Measurements from ENCODE around the gene SYNE4. TPM values are rescaled to one million over a fixed set of nuclear protein-coding genes. Genes with fewer than 3 reads are reported as not detected.

SYNE4 gene, protein sequence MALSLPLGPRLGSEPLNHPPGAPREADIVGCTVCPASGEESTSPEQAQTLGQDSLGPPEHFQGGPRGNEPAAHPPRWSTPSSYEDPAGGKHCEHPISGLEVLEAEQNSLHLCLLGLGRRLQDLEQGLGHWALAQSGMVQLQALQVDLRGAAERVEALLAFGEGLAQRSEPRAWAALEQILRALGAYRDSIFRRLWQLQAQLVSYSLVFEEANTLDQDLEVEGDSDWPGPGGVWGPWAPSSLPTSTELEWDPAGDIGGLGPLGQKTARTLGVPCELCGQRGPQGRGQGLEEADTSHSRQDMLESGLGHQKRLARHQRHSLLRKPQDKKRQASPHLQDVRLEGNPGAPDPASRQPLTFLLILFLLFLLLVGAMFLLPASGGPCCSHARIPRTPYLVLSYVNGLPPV
- 9.4 and 12.4 TPM in 2 replicates for total RNA-seq

DNA sequence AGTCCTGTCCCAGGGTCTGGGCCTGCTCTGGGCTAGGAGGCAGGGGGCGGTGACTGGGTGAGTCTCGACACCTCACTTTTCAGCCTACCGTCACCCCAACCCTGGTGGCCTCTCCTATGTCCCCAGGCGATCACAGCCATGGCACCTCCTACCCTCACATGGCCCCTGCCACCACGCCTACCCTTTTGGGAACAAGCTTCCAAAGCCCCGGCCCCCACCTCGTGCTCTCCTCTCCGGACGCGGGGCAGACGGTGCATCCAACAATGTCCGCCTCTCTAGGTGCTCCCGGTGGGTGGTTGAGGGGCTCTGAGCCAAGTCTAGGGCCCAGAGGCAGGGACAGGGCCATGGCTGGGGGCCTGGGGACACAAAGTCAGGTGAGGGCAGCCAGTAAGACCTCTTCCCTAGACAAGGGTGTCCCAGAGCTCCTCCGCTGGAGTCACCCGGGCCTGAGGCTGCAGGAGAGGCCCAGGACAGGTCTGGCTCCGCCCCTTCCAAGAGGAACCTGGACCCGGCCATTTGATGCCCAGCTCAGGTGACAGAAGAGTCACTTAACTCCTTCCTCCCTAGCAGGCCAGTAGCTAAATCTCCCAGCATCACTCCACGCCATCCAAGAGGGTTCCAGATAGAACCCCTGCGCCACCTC lies at the start of gene SYNE4:
Gene SYNE4, minus strand, starts transcription at position 478 of the 643 bp plus-strand sequence. Its CDS starts 132 bp downstream, at position 346.

DNA sequence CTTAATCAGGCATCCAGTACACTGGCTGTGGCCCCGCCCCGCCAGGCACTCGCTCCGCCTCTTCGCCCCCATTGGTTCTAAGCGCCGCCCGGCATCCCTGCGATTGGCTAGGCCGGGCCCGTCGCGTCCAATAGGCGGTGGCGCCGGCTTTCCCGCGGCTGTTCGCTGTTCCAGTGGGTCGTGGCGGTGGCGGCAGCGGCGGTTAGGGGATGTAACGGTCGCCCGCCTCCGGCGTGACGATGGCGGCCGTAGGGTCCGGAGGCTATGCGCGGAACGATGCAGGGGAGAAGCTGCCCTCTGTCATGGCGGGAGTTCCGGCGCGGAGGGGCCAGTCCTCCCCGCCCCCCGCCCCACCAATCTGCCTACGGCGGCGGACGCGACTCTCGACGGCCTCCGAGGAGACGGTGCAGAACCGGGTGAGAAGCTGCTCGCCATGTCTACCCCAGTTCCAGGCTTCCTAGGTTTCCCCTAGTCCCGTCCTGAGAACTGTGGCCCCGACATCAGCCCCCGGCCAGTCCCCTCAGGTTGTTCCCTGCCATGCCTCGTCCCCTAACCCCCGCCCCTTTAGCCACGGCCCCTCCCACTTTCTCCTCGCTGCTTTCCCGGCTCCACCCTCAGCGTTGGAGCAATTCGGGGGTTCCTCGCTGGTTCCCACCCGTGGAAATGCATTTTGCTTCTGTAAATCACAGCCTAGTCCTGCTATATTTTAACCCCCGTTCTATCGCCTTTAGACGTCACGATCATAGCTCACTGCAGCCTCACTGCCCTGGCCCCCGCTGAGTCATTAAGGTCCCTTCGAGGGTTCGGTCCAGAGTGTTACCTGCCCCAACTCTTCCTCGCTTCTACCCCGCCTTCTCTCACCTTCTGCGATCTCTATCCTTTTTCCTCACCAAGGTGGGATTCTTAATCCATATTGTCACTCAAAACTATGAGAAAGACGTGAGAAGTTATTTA lies 46.4 kb upstream of the SYNE4 start, which contains the start of gene WDR62:
Gene WDR62, plus strand, starts transcription at position 165 of the 954 bp plus-strand sequence. Its CDS starts 75 bp downstream, at position 240.

DNA sequence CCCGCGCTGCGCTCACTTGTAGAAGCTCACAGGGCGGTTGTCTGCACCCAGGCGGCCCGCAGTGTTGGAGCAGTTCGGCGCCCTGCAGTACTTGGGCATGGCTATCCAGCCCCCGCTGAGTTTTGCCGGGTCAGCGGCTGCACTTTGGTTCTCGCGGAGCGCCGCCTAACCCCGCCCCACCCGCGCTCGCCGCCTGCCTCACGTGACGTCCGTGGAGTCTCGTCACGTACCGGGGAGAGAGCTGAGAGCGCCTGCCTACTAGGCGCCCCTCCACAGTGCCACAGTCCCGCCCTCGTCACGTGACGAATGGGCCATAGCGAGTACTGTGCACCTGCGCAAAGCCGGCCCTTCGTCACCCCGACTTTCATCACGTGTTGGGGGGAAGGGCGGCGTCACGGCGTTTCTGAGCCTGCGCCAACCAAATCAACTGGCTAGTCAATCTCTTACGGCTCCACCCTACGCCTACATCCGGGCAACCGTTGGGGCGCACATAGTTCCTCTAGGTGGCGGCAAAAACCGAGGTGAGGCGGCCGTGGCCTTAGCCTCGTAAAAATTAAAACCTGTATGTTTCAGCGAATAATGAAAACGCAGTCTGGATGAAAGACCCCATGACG lies 45.6 kb upstream of the SYNE4 start, which contains the start of gene THAP8:
Gene THAP8, minus strand, starts transcription at position 167 of the 614 bp plus-strand sequence. Its CDS starts 68 bp downstream, at position 99.

DNA sequence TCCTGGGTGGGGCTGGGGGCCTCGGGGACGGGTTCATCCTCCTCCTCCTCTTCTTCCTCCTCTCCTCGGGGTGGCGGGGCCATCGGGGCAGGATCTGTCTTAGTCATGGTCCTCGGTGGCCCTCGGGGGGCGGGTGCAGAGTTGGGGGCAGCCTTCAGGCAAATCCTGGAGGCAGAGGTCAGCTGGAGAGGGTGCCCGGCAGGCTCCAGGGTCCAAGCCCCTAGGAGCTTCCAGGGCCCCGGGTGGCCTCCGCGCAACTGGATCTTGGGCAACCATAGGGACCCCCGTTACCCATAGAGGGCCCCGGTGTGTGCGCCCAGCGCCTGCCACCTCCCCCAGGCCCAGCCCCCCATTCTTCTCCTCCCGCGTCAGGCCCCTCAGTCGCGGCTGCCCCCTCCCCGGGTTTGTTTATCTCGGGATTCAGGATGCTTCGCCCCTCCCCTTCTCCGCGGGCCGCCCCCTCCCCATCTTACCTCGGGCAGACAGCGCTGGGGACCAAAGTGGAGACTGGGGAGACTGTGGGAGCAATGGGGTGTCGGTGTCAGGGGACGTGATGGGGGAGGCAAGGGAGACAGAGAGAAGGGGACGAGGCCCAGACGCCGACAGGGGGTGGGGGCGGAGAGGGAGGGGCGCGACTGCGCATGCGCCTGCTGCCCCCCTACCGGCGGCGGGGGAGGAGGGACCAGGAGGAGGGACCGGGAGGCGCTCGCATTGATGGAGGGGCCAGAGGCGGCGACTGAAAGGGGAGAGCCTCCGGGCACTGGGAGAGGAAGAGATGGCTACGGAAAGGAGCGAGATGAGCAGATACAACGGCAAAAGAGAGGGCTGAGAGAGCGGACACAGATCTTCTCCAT lies 23.9 kb upstream of the SYNE4 start, which contains the start of gene CLIP3:
Gene CLIP3, minus strand, starts transcription at position 623 of the 854 bp plus-strand sequence. Its CDS starts 516 bp downstream, at position 107.

DNA sequence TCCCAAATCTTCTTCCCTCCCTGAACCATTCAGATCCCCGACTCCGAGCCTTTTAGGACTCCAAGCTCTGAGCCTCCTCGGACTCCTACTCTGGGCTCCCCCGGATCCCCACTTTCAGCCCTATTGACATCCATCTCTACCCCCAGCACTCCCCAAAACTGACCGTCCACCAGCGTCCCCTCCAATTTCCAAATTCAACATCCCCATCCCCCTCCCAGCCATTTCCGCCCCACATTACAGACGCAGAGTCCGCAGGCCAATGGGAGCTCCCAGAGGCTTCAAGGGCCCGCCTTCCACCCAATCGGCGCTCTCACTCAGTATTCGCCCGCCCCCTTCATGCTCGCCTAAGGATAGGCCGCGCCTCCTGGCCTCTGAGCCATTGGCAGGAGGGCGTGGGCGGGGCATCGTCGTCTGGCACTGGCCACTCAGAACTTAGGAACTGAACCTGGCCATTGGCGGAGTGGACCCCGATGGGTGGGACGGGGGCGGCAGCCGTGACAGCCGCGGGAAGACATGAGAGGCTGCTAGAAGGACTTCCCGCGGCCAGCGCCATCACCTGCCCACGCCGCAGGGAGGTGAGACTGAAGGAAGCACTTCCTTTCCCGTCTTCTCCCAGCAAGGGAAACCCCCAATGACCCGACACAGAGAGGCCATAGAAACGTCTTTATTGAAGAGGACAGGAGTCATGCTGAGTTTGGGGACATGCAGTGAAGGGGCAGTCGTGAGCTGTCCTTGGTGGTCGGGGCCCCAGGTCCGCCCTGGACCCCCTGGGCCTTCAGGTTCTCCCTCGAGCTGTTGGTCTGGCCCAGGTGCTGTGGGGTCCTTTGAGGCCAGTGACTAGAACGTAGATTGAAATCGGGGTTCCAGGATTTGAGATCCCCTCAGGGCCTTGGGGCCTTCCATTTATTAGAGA lies 5.7 kb upstream of the SYNE4 start, which contains the start of gene ALKBH6:
Gene ALKBH6, minus strand, starts transcription at position 202 of the 913 bp plus-strand sequence. CDS start 816 bp downstream, outside the sequence.

DNA sequence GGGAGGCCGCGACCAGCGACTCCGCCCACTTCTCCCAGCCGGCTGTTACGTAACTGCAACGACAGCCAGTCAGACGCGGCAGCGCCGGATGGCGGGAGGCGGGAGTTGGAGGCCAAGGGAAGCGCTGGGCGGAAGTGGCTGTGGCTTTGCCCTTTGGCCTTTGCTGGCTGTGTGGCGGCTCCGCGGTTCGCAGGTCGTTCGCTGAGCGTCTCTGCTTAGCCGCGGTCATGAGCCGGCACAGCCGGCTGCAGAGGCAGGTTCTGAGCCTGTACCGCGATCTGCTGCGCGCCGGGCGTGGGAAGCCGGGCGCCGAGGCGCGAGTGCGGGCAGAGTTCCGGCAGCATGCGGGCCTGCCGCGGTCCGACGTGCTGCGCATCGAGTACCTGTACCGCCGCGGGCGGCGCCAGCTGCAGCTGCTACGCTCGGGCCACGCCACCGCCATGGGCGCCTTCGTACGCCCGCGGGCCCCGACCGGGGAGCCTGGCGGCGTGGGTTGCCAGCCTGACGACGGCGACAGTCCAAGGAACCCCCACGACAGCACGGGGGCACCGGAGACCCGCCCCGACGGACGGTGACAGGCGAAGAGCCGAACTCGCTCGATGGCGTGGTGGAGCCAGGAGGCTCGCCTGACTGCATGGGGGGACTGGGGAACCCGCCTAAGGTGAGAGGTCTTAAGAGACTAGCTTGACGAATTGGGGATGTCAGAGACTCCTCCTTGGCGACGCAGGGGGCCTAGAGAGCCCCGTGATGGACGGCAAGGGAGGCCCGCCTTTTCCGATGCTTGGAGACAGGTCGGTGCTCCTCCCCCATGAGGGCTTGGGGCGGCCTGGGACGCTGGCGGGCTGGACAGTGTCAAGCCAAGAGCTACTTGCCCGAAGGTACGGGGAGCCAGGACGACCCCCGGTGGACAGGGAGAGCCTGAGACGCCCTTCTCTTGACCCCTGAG lies 13.3 kb downstream of the SYNE4 start, which contains the start of gene SDHAF1:
Gene SDHAF1, plus strand, starts transcription at position 141 of the 946 bp plus-strand sequence. Its CDS starts 87 bp downstream, at position 228.

Other genes with a start within 250 kb of the SYNE4 start
- gene ARHGAP33, start 233.2 kb downstream of the SYNE4 start, total RNA-seq: under 0.01 TPM in 1 of 2 replicates, not detected in the other
- not detected in 2 replicates for gene PRODH2, start 196.0 kb downstream of the SYNE4 start, total RNA-seq
- not detected in 2 replicates for gene NPHS1, start 156.3 kb downstream of the SYNE4 start, total RNA-seq
- gene KIRREL2, start 151.9 kb downstream of the SYNE4 start, total RNA-seq: not detected in 2 replicates
- gene APLP1, start 140.2 kb downstream of the SYNE4 start, total RNA-seq: 1.7 TPM in 1 of 2 replicates, not detected in the other
- gene NFKBID, start 108.3 kb downstream of the SYNE4 start, total RNA-seq: 3.8 and 7.2 TPM in 2 replicates
- gene HCST, start 106.3 kb downstream of the SYNE4 start, total RNA-seq: not detected in 2 replicates
- gene TYROBP, start 100.5 kb downstream of the SYNE4 start, total RNA-seq: not detected in 2 replicates
- 1.7 and 2.1 TPM in 2 replicates for gene LRFN3, start 72.4 kb downstream of the SYNE4 start, total RNA-seq
- 14.2 and 26.9 TPM in 2 replicates for gene SDHAF1, start 13.6 kb downstream of the SYNE4 start, total RNA-seq
- gene ALKBH6, start 5.4 kb upstream of the SYNE4 start, total RNA-seq: 16.0 and 19.0 TPM in 2 replicates
- gene CLIP3, start 24.1 kb upstream of the SYNE4 start, total RNA-seq: 0.24 TPM in 1 of 2 replicates, not detected in the other
- 0.72 and 3.6 TPM in 2 replicates for gene THAP8, start 45.5 kb upstream of the SYNE4 start, total RNA-seq
- gene WDR62, start 46.1 kb upstream of the SYNE4 start, total RNA-seq: 0.21 and 0.72 TPM in 2 replicates
- not detected in 2 replicates for gene OVOL3, start 102.3 kb upstream of the SYNE4 start, total RNA-seq
- gene POLR2I, start 106.1 kb upstream of the SYNE4 start, total RNA-seq: 62.7 and 85.5 TPM in 2 replicates
- gene TBCB, start 106.7 kb upstream of the SYNE4 start, total RNA-seq: 139 and 206 TPM in 2 replicates
- 121 and 205 TPM in 2 replicates for gene CAPNS1, start 131.3 kb upstream of the SYNE4 start, total RNA-seq
- 0.48 and 3.0 TPM in 2 replicates for gene COX7A1, start 143.6 kb upstream of the SYNE4 start, total RNA-seq
- 4.6 and 6.2 TPM in 2 replicates for gene ZNF565, start 205.9 kb upstream of the SYNE4 start, total RNA-seq
- 104 and 137 TPM in 2 replicates for gene ZNF146, start 206.3 kb upstream of the SYNE4 start, total RNA-seq

Measured in tracheal epithelial cell (primary cell).